HL-60 (cell line): ENCODE data around the gene ADCYAP1.

Source experiments
- GABPA ChIP-seq: IDR thresholded peaks from 2 replicates; pipeline ENCODE4 v1.6.1; 2012; ENCODE audit warnings: low read depth
- POLR2AphosphoS5 ChIP-seq: IDR thresholded peaks from 2 replicates; pipeline ENCODE4 v1.6.1; 2012; ENCODE audit warnings: low read depth
- TF ChIP-seq, protein P1 (sequence below): IDR thresholded peaks from one replicate; pipeline ENCODE4 v1.5.1; 2011; ENCODE audit warnings: low read length, control low read depth, inconsistent platforms; ENCODE audit not compliant: insufficient read depth
- TF ChIP-seq, protein P2 (sequence below): IDR thresholded peaks from 2 replicates; pipeline ENCODE4 v1.6.1; 2012; ENCODE audit warnings: low read depth; ENCODE audit not compliant: insufficient replicate concordance

DNA sequence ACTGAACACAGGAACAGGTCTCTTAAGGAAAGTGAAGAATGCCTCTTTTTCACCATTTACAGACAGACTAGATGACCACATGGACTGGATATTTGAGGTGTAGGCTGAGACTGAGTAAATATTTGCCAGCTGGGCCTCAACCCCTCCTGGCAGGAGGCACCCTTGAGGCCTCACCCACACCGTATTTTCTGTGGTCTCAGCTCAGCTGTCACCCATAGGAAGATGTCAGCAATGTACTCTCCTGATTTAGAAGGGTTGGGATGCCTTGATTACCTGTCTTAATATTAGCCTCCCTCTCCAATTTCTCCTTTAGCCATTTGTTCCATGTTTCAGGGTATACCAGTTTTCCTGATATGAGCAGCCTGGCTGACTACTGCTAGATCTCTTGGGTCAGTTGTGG, 20.3 kb downstream of the ADCYAP1 start:
- TF ChIP-seq, protein P1, sequence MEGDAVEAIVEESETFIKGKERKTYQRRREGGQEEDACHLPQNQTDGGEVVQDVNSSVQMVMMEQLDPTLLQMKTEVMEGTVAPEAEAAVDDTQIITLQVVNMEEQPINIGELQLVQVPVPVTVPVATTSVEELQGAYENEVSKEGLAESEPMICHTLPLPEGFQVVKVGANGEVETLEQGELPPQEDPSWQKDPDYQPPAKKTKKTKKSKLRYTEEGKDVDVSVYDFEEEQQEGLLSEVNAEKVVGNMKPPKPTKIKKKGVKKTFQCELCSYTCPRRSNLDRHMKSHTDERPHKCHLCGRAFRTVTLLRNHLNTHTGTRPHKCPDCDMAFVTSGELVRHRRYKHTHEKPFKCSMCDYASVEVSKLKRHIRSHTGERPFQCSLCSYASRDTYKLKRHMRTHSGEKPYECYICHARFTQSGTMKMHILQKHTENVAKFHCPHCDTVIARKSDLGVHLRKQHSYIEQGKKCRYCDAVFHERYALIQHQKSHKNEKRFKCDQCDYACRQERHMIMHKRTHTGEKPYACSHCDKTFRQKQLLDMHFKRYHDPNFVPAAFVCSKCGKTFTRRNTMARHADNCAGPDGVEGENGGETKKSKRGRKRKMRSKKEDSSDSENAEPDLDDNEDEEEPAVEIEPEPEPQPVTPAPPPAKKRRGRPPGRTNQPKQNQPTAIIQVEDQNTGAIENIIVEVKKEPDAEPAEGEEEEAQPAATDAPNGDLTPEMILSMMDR: no peak
- TF ChIP-seq POLR2AphosphoS5 (no peak), GABPA (no peak)
- TF ChIP-seq, protein P2, sequence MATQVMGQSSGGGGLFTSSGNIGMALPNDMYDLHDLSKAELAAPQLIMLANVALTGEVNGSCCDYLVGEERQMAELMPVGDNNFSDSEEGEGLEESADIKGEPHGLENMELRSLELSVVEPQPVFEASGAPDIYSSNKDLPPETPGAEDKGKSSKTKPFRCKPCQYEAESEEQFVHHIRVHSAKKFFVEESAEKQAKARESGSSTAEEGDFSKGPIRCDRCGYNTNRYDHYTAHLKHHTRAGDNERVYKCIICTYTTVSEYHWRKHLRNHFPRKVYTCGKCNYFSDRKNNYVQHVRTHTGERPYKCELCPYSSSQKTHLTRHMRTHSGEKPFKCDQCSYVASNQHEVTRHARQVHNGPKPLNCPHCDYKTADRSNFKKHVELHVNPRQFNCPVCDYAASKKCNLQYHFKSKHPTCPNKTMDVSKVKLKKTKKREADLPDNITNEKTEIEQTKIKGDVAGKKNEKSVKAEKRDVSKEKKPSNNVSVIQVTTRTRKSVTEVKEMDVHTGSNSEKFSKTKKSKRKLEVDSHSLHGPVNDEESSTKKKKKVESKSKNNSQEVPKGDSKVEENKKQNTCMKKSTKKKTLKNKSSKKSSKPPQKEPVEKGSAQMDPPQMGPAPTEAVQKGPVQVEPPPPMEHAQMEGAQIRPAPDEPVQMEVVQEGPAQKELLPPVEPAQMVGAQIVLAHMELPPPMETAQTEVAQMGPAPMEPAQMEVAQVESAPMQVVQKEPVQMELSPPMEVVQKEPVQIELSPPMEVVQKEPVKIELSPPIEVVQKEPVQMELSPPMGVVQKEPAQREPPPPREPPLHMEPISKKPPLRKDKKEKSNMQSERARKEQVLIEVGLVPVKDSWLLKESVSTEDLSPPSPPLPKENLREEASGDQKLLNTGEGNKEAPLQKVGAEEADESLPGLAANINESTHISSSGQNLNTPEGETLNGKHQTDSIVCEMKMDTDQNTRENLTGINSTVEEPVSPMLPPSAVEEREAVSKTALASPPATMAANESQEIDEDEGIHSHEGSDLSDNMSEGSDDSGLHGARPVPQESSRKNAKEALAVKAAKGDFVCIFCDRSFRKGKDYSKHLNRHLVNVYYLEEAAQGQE: no peak
